ENCODE data around the gene TFF3.

Gene TFF3

DNA sequence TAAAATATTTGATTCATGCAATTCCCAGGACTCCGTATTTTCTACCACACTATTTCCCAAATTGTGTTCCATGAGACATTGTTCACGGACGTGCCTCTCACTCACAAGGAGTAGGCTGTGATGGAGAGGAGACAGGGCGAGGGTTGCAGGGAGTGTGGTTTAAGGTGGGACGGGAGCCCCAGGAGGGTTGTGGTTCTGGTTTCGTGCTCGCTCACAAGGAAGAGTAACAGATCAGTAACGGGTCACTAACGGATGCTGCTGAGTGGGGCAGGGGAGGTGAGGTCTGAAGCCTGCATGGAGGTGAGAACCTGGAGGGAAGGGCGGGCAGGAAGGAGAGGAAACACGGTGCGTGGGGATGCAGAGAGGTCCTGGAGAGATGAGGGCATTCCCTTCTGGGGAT, 28.8 kb downstream of the TFF3 start:
- no peak for DNase-seq

DNA sequence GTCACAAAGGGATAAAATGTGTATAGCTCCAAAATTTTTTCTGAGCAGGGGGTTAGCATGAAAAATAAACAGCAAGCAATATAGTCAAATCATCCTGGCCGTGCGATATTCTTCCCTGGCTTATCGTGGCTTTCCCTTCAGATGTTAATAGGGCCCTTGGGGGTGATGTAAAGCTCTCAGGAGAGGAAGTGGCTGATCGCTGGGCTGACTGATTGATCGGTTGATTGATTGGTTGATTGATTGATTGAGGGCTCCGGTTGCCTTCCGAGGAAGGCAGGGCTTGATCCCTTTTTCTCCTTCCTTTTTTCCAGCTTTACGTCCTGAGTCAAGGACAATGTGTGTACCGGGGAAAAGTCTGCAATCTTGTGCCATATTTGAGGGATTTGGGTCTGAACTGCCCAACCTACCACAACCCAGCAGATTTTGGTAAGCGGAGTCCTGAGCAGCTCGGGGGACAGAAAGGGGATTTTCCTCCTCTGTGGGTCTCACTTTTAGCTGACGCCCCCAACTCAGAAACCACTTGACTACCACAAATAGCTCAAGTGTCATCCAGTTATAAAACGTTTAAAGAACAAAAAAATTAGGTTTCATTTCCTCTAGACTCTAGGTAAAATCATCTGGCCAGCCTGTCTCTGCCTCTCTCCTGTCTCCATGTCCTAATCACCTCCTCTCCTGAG, 29.5 kb downstream of the TFF3 start:
- no peak for DNase-seq

GRCh38 chr21:42282715-42283114, 32.5 kb downstream of the TFF3 start:
- no peak for DNase-seq

- DNase-seq, result no peak
These were observed 33.2 kb downstream of the TFF3 start for GRCh38 chr21:42282021-42282420.

GRCh38 chr21:42281181-42281680, 34.0 kb downstream of the TFF3 start:
- DNase-seq, result no peak

GRCh38 chr21:42280356-42281180, 34.6 kb downstream of the TFF3 start:
- DNase-seq, result no peak

DNA sequence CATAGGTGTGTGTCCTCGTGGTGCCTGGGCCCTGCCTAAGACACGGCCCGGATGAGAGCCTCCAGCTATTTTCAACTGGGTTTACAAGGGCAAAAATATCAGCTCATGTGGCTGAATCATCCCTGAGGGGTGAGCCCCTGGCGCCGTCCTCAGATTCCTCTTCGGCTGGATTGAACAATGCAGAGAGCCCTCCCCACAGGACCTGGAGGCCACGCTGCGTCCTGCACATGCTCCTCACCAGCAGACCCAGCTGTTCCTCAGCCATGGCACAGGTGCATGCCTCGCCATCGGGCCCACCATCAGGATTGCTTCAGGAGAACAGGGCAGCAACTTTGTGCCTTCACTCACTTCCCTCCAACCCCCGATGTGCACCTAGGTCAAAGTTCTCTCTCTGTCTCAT, 35.3 kb downstream of the TFF3 start:
- DNase-seq, result no peak

- DNase-seq, result no peak
These were observed 35.8 kb downstream of the TFF3 start for GRCh38 chr21:42279341-42279871.

- DNase-seq, result no peak
These were observed 36.6 kb downstream of the TFF3 start for GRCh38 chr21:42278451-42279149.

DNA sequence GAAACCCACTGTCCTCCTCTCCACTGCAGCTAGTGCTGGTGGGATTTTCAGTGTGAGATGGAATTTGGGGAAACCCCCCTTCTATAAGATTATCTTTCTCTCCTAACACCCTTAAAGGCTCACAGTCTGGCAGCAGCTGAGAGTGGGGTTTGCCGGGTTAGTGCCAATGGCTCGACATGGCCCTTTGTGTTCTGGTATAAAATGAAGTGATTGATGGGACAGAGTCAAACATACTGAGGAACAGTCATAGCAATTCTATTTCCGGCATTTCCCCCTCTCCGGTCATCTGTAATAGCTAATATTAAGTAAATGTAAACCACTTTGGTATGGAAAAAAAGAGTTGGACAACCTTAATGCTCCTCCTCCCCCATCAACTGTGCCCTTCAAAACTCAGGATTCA, 37.6 kb downstream of the TFF3 start:
- DNase-seq, result no peak

DNA sequence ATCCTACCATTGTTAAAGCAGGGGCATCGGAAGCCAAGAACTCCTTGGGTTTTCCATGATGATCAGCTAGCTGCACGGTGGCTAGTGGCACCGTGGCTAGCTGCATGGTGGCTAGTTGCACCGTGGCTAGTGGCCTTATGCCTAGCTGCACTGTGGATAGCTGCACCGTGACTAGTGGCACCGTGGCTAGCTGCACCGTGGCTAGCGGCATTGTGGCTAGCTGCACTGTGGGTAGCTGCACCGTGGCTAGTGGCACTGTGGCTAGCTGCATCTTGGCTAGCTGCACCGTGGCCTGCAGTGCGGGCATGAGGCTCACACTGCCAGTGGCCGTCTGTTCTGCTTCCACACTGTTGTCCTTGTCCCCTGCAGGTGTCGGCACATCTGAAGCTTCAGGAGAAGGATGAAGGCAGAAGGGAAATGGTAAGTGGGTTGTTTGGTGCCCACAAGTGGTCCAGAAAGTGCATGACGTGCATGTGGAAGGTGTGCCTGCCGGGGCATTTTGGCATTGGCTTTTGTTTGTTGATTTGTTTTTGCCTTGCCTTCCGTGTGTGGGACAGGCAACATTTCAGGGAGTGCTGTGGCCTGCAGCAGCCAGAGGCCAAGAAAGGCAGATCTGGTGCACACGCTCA, 38.6 kb downstream of the TFF3 start:
- no peak for DNase-seq

- no peak for DNase-seq
These were observed 39.1 kb downstream of the TFF3 start for GRCh38 chr21:42276076-42276475.

- DNase-seq, result no peak
These were observed 42.1 kb downstream of the TFF3 start for GRCh38 chr21:42272984-42273600.

- no peak for DNase-seq
These were observed 42.9 kb downstream of the TFF3 start for GRCh38 chr21:42272109-42272962.

DNA sequence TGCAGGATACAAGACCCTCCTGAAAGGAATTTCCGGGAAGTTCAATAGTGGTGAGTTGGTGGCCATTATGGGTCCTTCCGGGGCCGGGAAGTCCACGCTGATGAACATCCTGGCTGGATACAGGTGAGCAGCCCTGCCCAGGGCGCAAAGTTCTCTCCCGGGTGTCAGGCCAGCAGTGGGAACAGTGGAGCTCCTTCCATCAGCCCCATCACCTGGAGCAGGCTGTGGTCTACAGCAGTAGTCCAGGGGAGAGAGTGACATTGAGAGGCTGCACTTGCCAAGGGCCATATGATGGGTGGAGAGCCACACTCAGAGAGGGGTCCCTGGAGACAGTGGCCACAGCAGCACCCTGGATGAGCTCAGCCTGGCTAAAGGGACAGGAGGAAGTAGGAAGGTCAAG, 44.1 kb downstream of the TFF3 start:
- no peak for DNase-seq

DNA sequence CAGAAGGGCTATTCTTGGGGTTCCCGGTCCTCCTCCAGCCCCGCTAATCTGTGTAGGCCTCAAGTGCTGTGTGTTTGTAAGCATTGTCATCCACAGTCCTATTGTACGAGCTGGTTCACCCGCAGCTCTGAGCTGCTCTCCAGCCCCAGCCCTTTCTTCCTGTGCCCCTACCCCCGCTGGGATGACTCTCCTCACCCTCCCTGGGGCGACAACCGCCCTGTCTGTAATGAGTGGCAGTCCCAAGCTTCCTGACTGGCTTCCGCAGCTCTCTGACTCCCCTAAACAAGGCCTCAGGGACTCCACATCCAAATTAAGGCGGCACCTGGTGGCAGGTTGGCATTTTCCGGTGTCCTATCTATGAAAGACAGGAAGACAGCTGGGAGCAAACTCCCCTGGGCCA, 45.8 kb downstream of the TFF3 start:
- no peak for DNase-seq

DNA sequence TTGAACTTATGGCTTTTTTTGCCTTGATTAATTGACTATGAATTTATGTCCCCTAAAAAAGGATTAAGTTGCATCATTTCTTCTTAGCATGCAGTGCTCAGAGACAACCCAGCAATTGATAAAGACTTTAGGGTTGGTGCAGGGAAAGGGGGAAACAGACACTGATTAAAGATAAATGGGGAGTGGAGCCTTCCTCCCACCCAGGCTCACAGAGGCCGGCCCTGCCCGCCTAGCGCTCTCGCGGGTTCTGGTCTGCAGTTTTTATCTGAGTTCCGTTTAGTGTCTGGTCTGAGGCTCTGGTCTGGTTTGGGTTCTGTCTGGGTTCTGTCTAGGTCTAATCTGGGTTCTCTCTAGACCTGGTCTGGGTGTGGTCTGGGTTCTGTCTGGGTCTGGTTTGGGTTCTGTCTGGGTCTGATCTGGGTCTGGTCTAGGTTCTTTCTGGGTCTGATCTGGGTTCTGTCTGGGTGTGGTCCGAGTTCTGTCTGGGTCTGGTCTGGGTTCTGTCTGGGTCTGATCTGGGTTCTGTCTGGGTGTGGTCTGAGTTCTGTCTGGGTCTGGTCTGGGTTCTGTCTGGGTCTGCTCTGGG, 48.1 kb downstream of the TFF3 start:
- DNase-seq, result peak; percentile 12

GRCh38 chr21:42265231-42265812, 49.9 kb downstream of the TFF3 start:
- DNase-seq, result no peak

- no peak for DNase-seq
These were observed 50.7 kb downstream of the TFF3 start for GRCh38 chr21:42264245-42265195.

All from hematopoietic multipotent progenitor cell treated with erythropoietin and hydrocortisone succinate and interleukin-3 and kit ligand, for 8 days (in vitro differentiated cells).